ENCODE data around the gene SPATA2L.

The SPATA2L gene

GRCh38 chr16:89729293-89729692 is 27.8 kb upstream of the SPATA2L start:
- no peak for DNase-seq (ENCODE audit: low spot score)

- no peak for DNase-seq (ENCODE audit: low spot score)
These were observed 26.1 kb upstream of the SPATA2L start for GRCh38 chr16:89727406-89728120.

- no peak for DNase-seq (ENCODE audit: low spot score)
These were observed 22.1 kb upstream of the SPATA2L start for GRCh38 chr16:89723279-89724250.

GRCh38 chr16:89722392-89723278 is 21.1 kb upstream of the SPATA2L start:
- peak; percentile 55 for DNase-seq (ENCODE audit: low spot score)

- DNase-seq (ENCODE audit: low spot score): peak; percentile 53
These were observed 20.3 kb upstream of the SPATA2L start for GRCh38 chr16:89721546-89722391.

GRCh38 chr16:89720813-89721545 is 19.5 kb upstream of the SPATA2L start, which contains the start of the genes VPS9D1 and ZNF276:
TSS of gene VPS9D1 (minus strand) at chr16:89720898. CDS start at chr16:89720861, 37 bp downstream.
TSS of gene ZNF276 (plus strand) at chr16:89721537. CDS start at chr16:89721641, 104 bp downstream.
- DNase-seq (ENCODE audit: low spot score): peak; percentile 79

- no peak for DNase-seq (ENCODE audit: low spot score)
These were observed 19.0 kb upstream of the SPATA2L start for GRCh38 chr16:89720551-89720812.

GRCh38 chr16:89717688-89718505 is 16.4 kb upstream of the SPATA2L start:
- DNase-seq (ENCODE audit: low spot score): no peak

GRCh38 chr16:89716916-89717687 is 15.6 kb upstream of the SPATA2L start:
- no peak for DNase-seq (ENCODE audit: low spot score)

- no peak for DNase-seq (ENCODE audit: low spot score)
These were observed 15.0 kb upstream of the SPATA2L start for GRCh38 chr16:89716493-89716892.

- no peak for DNase-seq (ENCODE audit: low spot score)
These were observed 10.8 kb upstream of the SPATA2L start for GRCh38 chr16:89712274-89712781.

- peak; percentile 65 for DNase-seq (ENCODE audit: low spot score)
These were observed 10.2 kb upstream of the SPATA2L start for GRCh38 chr16:89711601-89712273.

GRCh38 chr16:89710709-89711564 is 9.4 kb upstream of the SPATA2L start:
- no peak for DNase-seq (ENCODE audit: low spot score)

GRCh38 chr16:89709716-89710432 is 8.4 kb upstream of the SPATA2L start:
- no peak for DNase-seq (ENCODE audit: low spot score)

GRCh38 chr16:89709166-89709565 is 7.7 kb upstream of the SPATA2L start:
- DNase-seq (ENCODE audit: low spot score): no peak

- DNase-seq (ENCODE audit: low spot score): peak; percentile 45
These were observed 7.0 kb upstream of the SPATA2L start for GRCh38 chr16:89708481-89708931.

Data from SW480 (cell line).